HG03558 (cell line): Measurements from ENCODE around the gene NUP205.

Experiments used
- ATAC-seq: cut with Tn5 transposase; IDR thresholded peaks from one replicate; pipeline ENCODE4 v1.9.1; 2021; ENCODE audit warnings: moderate number of reproducible peaks; ENCODE audit not compliant: unreplicated experiment; ENCODE audit errors: extremely low read depth

NUP205 gene

DNA sequence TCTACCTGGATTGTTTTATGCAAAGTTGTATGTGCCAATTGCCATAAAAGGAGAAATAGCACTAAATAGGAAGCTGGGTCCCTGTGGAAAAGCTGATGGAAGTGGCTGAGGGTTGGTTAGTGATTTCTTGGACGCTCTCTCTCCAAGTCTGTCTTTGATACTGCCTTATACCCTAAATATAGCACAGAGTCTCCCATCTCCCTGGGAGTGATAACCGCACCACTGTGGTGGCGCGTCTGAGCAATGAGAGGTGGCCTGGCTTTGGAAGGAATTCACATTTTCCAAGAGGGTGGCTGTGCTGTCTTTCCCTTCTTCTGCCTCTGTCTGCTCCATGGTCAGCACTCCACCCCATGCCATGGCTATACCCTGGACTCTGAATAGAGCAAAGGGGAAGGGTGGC lies 135.8 kb downstream of the NUP205 start:
- ATAC-seq = no peak

DNA sequence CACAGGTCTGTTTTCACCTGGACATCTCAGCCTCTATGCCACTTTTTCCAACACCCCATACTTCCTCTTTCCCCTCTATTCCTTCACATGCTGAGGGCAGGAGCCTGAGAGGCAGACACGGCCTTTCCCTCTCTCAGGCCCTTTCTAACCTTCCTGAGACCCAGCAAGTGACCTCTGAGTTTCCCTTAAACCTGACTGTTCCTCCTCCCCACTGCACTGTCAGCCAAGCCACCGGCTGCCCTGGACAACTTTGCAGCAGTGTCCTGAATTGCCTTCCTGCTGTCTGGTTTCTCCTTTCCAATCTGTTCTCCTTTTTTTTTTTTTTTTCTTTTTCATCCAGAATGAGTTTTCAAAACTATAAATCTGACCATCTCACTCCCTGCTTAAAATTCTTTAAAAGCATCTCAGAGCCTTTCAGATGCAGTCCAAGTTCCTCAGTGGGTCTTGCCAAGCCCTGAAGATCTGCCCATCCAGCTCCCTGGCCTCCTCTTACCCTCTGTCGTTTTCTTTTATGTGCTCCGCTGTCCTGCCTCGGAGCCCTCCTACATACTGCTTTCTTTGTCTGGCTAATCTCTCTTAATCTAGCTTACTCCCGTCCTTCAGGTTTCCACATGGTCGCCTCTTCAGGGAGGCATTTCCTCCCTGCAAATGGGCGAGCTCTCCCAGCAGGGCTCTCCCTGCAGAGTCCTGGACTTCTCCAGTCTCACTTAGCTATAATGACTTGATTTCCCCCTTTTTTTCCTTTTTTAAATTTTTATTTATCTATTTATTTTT lies 139.7 kb downstream of the NUP205 start:
- ATAC-seq = no peak
